Trophoblast cell (in vitro differentiated cells and primary cell): Measurements from ENCODE around the gene WHAMM.

Experiments used
- DNase-seq, 2 donors: peaks; one replicate each; pipeline ENCODE4 v3.0.0-alpha.2; 2016
- H2AFZ ChIP-seq: 2 replicates; pipeline ENCODE4 v1.6.1; 2013; ENCODE audit warnings: low read length, moderate library complexity, mild to moderate bottlenecking; ENCODE audit not compliant: insufficient read depth, poor library complexity
- H2AK5ac ChIP-seq: 2 replicates; pipeline ENCODE4 v1.6.1; 2013; ENCODE audit warnings: mild to moderate bottlenecking, low read length
- H2BK120ac ChIP-seq: 2 replicates; pipeline ENCODE4 v1.6.1; 2013; ENCODE audit warnings: low read length, mild to moderate bottlenecking, moderate library complexity; ENCODE audit not compliant: insufficient read depth, poor library complexity
- H2BK12ac ChIP-seq: 2 replicates; pipeline ENCODE4 v1.6.1; 2013; ENCODE audit warnings: mild to moderate bottlenecking, low read length, moderate library complexity
- H2BK5ac ChIP-seq: 2 replicates; pipeline ENCODE4 v1.6.1; 2013; ENCODE audit warnings: low read length, low read depth, moderate library complexity, mild to moderate bottlenecking; ENCODE audit not compliant: poor library complexity
- H3K14ac ChIP-seq: 2 replicates; pipeline ENCODE4 v1.6.1; 2013; ENCODE audit warnings: mild to moderate bottlenecking, low read length
- H3K18ac ChIP-seq: 2 replicates; pipeline ENCODE4 v1.6.1; 2013; ENCODE audit warnings: mild to moderate bottlenecking, low read length
- H3K23ac ChIP-seq: 2 replicates; pipeline ENCODE4 v1.6.1; 2013; ENCODE audit warnings: low read length
- H3K27ac ChIP-seq: 2 replicates; pipeline ENCODE4 v1.5.1; 2013; ENCODE audit warnings: low read depth, mild to moderate bottlenecking, inconsistent platforms, low read length, moderate library complexity
- H3K27me3 ChIP-seq: 2 replicates; pipeline ENCODE4 v1.6.1; 2013; ENCODE audit warnings: inconsistent platforms, mild to moderate bottlenecking, low read length, moderate library complexity; ENCODE audit not compliant: insufficient read depth
- H3K36me3 ChIP-seq, 2 experiments: 1 replicate in 1 of 2; 2 replicates in 1 of 2; pipeline ENCODE4 v1.6.1; 2013; ENCODE audit warnings: low read length in 2 of 2, mild to moderate bottlenecking in 2 of 2, moderate library complexity in 1 of 2; ENCODE audit not compliant: insufficient read depth in 2 of 2, control insufficient read depth in 1 of 2
- H3K4ac ChIP-seq: 2 replicates; pipeline ENCODE4 v1.6.1; 2013; ENCODE audit warnings: low read depth, mild to moderate bottlenecking, low read length, moderate library complexity
- H3K4me1 ChIP-seq, 2 experiments: 1 replicate in 1 of 2; 2 replicates in 1 of 2; pipeline ENCODE4 v1.6.1; 2013; ENCODE audit warnings: low read length in 2 of 2, mild to moderate bottlenecking in 2 of 2, moderate library complexity in 1 of 2; ENCODE audit not compliant: insufficient read depth in 2 of 2, control insufficient read depth in 1 of 2
- H3K4me2 ChIP-seq: 2 replicates; pipeline ENCODE4 v1.6.1; 2013; ENCODE audit warnings: inconsistent platforms, mild to moderate bottlenecking, low read length, moderate library complexity
- H3K4me3 ChIP-seq: 2 replicates; pipeline ENCODE4 v1.5.1; 2013; ENCODE audit warnings: mild to moderate bottlenecking, low read depth, low read length, inconsistent platforms
- H3K79me1 ChIP-seq: one replicate; pipeline ENCODE4 v1.6.1; 2013; ENCODE audit warnings: low read length
- H3K79me2 ChIP-seq: 2 replicates; pipeline ENCODE4 v1.6.1; 2013; ENCODE audit warnings: low read length, mild to moderate bottlenecking; ENCODE audit not compliant: control insufficient read depth, insufficient read depth, poor library complexity
- H3K9ac ChIP-seq: 2 replicates; pipeline ENCODE4 v1.6.1; 2013; ENCODE audit warnings: mild to moderate bottlenecking, low read length
- H3K9me3 ChIP-seq: 2 replicates; pipeline ENCODE4 v1.6.1; 2013; ENCODE audit warnings: low read depth, mild to moderate bottlenecking, control low read depth, inconsistent platforms, low read length; ENCODE audit not compliant: insufficient read depth
- H4K12ac ChIP-seq: 2 replicates; pipeline ENCODE4 v1.6.1; 2013; ENCODE audit warnings: low read depth, mild to moderate bottlenecking, low read length, moderate library complexity
- H4K8ac ChIP-seq: 2 replicates; pipeline ENCODE4 v1.6.1; 2013; ENCODE audit warnings: low read depth, mild to moderate bottlenecking, low read length, moderate library complexity
- H4K91ac ChIP-seq: one replicate; pipeline ENCODE4 v1.6.1; 2013; ENCODE audit warnings: low read depth, mild to moderate bottlenecking, low read length, moderate library complexity
- WGBS: extraction: QIAGEN DNeasy Blood & Tissue Kit; methylation state at CpG from one replicate; pipeline ENCODE4 v1.1.7; 2013; ENCODE audit warnings: missing lambda C conversion rate; ENCODE audit not compliant: insufficient read length, insufficient coverage; ENCODE audit errors: extremely low coverage; 5-methylcytosine and 5-hydroxymethylcytosine counted together

Gene WHAMM

GRCh38 chr15:82803793-82804574 is 5.4 kb upstream of the WHAMM start:
- no CpG with 5 or more reads among the region's 2 CpGs for WGBS

DNA sequence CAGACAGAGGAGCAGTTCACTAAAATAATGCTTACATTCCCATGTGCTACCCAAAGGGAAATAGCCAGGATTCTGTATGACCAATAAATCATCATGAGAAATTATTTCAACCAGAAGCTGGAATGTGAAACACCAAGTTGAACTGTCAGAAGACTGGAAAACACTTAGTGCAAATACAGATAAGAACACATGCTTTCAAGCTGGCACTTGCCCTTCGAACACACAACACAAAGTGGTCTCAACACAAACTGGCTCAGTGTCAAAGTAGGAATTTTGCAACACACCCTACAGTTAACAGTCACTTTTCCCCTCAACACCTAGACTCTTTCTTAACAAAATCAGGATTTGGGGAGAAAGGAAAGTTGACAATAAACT is 4.9 kb upstream of the WHAMM start:
- WGBS: no CpG with 5 or more reads among the region's 1 CpG
- no peak overlapping the region for H4K91ac ChIP-seq
- no peak overlapping the region for H3K14ac ChIP-seq
- H3K23ac ChIP-seq: no peak overlapping the region
- H3K79me1 ChIP-seq: peaks cover 1% of the 10 kb centered on the region
- H3K27ac ChIP-seq: no peak overlapping the region
- no peak overlapping the region for H3K4ac ChIP-seq
- H2AK5ac ChIP-seq: no peak overlapping the region
- no peak overlapping the region for H3K4me2 ChIP-seq
- H3K79me2 ChIP-seq: no peaks in the 10 kb centered on the region
- H3K9me3 ChIP-seq: no peaks in the 10 kb centered on the region
- H3K18ac ChIP-seq: no peak overlapping the region
- no peak overlapping the region for H4K8ac ChIP-seq
- H2BK5ac ChIP-seq: no peak overlapping the region
- H3K9ac ChIP-seq: no peak overlapping the region
- no peak overlapping the region for H4K12ac ChIP-seq
- no peaks in the 10 kb centered on the region for H3K4me1 ChIP-seq
- no peak for DNase-seq
- no peak overlapping the region for H2BK120ac ChIP-seq
- no peak overlapping the region for H2BK12ac ChIP-seq
- no peak overlapping the region for H2AFZ ChIP-seq
- no peaks in the 10 kb centered on the region for H3K36me3 ChIP-seq
- H3K27me3 ChIP-seq: no peaks in the 10 kb centered on the region
- no peak overlapping the region for H3K4me3 ChIP-seq

More at GRCh38 chr15:82803793-82804574, 5.4 kb upstream of the WHAMM start:
- H2BK120ac ChIP-seq: no peak overlapping the region
- no peaks in the 10 kb centered on the region for H3K79me2 ChIP-seq
- H3K9me3 ChIP-seq: no peaks in the 10 kb centered on the region
- no peak overlapping the region for H2AK5ac ChIP-seq
- H3K27ac ChIP-seq: no peak overlapping the region
- H3K14ac ChIP-seq: no peak overlapping the region
- H4K8ac ChIP-seq: no peak overlapping the region
- no peaks in the 10 kb centered on the region for H3K36me3 ChIP-seq
- H4K91ac ChIP-seq: no peak overlapping the region
- no peak for DNase-seq
- H3K79me1 ChIP-seq: no peaks in the 10 kb centered on the region
- no peak overlapping the region for H3K9ac ChIP-seq
- no peak overlapping the region for H2AFZ ChIP-seq
- no peak overlapping the region for H3K4ac ChIP-seq
- no peak overlapping the region for H3K18ac ChIP-seq
- H2BK12ac ChIP-seq: no peak overlapping the region
- H3K4me1 ChIP-seq: no peaks in the 10 kb centered on the region
- H3K23ac ChIP-seq: no peak overlapping the region
- no peak overlapping the region for H3K4me2 ChIP-seq
- H4K12ac ChIP-seq: no peak overlapping the region
- H3K4me3 ChIP-seq: no peak overlapping the region
- H3K27me3 ChIP-seq: no peaks in the 10 kb centered on the region
- H2BK5ac ChIP-seq: no peak overlapping the region

GRCh38 chr15:82805994-82806406 is 3.4 kb upstream of the WHAMM start, which contains the start of gene FSD2:
TSS of gene FSD2 (minus strand) at chr15:82806069. CDS start at chr15:82787390, 18,679 bp downstream.
- Histone ChIP-seq H3K9me3 (no peaks in the 10 kb centered on the region), H3K18ac (no peak within 1 kb of the TSS), H3K4me3 (no peak within 1 kb of the TSS), H3K79me2 (peaks cover 4% of the 10 kb centered on the region), H2BK12ac (no peak within 1 kb of the TSS), H2BK5ac (no peak within 1 kb of the TSS), H2AK5ac (no peak within 1 kb of the TSS), H4K12ac (no peak within 1 kb of the TSS), H3K4me1 (no peaks in the 10 kb centered on the region), H3K79me1 (peaks cover 9% of the 10 kb centered on the region), H3K14ac (no peak within 1 kb of the TSS), H3K27me3 (no peaks in the 10 kb centered on the region), H4K91ac (no peak within 1 kb of the TSS), H3K9ac (no peak within 1 kb of the TSS), H4K8ac (no peak within 1 kb of the TSS), H2AFZ (no peak within 1 kb of the TSS), H2BK120ac (no peak within 1 kb of the TSS), H3K27ac (no peak within 1 kb of the TSS), H3K23ac (no peak within 1 kb of the TSS), H3K36me3 (no peaks in the 10 kb centered on the region), H3K4ac (no peak within 1 kb of the TSS), H3K4me2 (no peak within 1 kb of the TSS)
- no CpG with 5 or more reads among the region's 2 CpGs for WGBS
- DNase-seq: no peak

DNA sequence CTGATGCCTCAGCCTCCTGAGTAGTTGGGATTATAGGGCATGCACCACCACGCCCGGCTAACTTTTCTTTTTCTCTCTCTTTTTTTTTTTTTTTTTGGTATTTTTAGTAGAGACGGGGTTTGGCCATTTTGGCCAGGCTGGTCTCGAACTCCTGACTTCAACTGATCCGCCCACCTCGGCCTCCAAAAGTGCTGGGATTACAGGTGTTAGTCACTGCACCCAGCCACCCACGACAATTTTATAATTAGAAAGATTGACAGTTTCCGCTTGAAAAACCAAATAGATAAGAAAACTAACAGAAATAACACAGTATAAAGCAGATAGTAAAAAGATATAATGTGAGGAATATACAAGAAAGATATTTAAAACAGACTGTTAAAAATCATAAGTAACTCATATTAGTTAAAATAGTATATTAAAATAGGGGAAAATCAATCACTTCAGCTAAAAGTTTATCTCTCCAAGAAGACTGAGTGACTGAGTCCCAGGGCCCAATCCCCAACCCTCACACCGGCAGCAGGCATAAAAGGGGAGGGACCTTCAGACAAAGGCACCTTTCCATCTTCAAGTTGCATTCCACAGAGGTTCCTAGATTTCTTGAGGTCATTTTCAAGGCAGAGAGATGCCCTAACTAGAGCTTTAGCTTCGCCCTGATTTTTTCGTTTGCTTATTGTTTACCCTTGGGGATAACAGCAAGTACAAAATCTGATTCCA is 1.4 kb upstream of the WHAMM start:
- Histone ChIP-seq H3K14ac (no peak overlapping the region), H3K79me2 (peaks cover 4% of the 10 kb centered on the region), H4K8ac (no peak overlapping the region), H2AFZ (no peak overlapping the region), H2AK5ac (no peak overlapping the region), H3K4me3 (no peak overlapping the region), H3K18ac (no peak overlapping the region), H3K23ac (no peak overlapping the region), H4K91ac (no peak overlapping the region), H3K27ac (no peak overlapping the region), H4K12ac (no peak overlapping the region), H3K36me3 (peaks cover 0 to 2% of the 10 kb centered on the region in 2 experiments), H3K27me3 (no peaks in the 10 kb centered on the region), H3K9ac (no peak overlapping the region), H2BK12ac (no peak overlapping the region), H3K79me1 (peaks cover 9% of the 10 kb centered on the region), H2BK120ac (no peak overlapping the region), H3K4me1 (no peaks in the 10 kb centered on the region), H3K4me2 (no peak overlapping the region), H2BK5ac (no peak overlapping the region), H3K4ac (no peak overlapping the region), H3K9me3 (no peaks in the 10 kb centered on the region)
- no CpG with 5 or more reads among the region's 11 CpGs for WGBS
- DNase-seq: no peak
